NK-92 treated with Interleukin-12 subunit alpha and Interleukin-12 subunit beta, amount 100 ng/mL, for 24 hours (cell line): ENCODE data around the gene CRIP1.
A peak's percentile ranks its signal among the peaks of the same experiment; 100 is the strongest.

ENCODE experiments used
- DNase-seq: peaks from one replicate; lab custom pipeline; 2025; lab: John Stamatoyannopoulos, UW

Gene CRIP1

GRCh38 chr14:105533811-105534498 lies 47.3 kb downstream of the CRIP1 start:
- DNase-seq = no peak

DNA sequence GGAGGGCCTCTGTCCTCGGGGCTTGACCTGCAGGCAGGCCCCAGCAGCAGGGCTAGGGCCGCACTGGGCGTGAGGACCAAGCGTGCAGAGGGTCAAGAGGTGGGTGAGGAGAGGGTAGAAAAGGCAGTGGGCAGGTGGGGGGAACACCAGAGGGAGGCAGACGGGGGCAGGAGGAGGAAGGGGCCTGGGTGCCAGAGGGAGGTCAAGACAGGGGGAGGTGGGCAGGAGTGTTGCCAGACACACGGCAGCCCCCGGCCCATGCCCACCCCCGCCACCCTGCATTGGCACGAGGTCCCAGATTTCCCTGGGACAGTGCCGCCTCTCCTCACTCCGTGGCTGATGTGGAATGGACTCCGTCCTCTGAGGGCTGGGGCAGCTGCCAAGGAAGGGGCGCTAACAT lies 47.9 kb downstream of the CRIP1 start:
- no peak for DNase-seq

- no peak for DNase-seq
These were observed 49.4 kb downstream of the CRIP1 start for GRCh38 chr14:105536051-105536450.

DNA sequence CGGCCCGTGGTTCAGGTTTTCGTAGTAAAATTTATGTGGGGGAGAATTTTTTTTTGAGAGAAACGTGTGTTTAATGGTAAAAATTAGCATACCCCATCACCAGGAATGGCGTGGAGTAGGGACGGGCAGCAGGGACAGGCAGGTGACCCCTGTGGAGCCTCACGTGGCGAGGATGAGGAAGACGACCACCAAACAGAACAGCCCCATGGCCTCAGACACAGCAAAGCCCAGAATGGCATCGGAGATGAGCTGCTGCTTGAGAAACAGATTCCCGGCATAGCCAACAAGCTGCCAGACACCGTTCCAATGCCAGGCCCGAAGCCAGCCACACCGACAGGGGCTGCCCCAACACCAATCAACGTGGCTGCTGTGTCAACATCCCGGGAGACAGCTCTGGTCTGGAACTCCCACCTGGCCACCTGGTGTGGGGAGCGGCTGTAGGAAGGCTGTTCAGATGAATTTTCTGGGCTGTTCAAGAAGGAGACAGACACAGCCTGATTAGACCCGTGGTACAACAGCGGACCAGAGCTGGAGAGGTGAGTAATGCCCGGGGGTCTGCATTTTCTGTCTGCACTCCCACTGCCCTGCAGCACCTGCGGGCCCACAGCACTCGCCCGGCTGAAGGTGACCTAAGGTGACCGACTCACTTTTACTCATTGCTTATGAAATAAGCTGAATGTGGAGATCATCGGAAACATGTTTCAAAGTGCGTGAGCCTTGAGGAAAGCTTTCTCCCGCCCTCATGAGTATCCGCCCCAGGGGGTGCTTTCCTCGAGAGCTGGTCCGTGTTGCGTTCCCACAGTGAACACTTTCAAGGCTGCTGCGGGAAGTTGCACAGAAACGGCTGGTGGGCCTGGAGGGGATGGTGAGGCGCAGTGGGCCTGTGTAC lies 50.2 kb downstream of the CRIP1 start:
- no peak for DNase-seq

DNA sequence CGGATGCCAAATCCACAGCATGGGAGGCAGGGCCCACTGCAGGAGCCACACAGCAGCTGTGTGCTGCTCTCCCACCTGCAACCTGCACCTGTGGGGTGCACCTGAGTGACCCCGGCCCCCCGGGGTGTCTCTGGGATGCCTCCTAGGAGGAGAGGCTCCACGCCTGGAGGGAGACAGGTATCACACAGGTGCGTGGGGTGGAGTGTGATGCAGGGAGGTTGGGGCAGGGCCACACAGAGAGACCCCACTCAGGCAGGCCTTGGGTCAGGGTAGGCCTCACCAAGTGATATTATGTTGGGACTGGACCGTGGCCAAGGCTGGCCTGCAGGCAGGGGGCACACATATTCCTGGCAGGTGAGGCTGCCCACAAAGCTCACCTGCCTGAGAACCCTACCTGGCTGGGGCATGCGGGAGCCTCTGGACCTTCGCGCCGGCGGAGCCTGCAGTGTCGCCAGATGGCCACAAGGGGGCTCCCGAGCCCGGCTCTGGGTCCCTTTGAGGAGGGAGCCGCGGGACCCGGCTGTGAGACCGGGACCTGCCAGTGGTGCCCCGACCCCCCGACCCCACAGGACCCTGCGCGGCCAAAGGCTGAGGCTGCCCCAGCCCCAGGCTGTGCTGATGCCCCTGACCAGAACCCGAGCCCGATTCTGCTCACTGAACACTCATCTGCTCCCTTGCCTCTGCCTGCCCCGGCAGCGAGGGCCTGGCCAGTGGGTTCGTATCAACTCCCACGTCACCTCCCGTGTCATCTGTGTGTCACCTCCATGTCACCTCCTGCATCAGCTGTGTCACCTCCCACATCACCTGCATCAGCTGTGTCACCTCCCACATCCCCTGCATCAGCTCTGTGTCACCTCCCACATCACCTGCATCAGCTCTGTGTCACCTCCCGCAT lies 51.1 kb downstream of the CRIP1 start:
- peak; percentile 20 for DNase-seq
